ENCODE measurements around the gene LRMDA. TPM values are rescaled to one million over a fixed set of nuclear protein-coding genes. Genes with fewer than 3 reads are reported as not detected.

The LRMDA gene
- polyA plus RNA-seq, 3 donors = 39.8 to 59.6 (median 56.4) TPM

GRCh38 chr10:75528392-75528791 is 97.0 kb downstream of the LRMDA start:
- peaks cover 68% of the 10 kb centered on the region for H3K79me2 ChIP-seq (ENCODE audit: insufficient read depth, low read length)
- no peaks in the 10 kb centered on the region for H3K9me3 ChIP-seq (replicated peaks in 1 of 2; ENCODE audit: control insufficient read depth in 1 of 2, insufficient read depth in 1 of 2, low read length in 2 of 2)
- H3K27ac Mint-ChIP-seq = peak overlapping the region; percentile 70 to 92 (median 85)
- H3K4me3 ChIP-seq (replicated peaks in 1 of 3; ENCODE audit: low read depth in 2 of 3, low read length in 3 of 3) = peak overlapping the region in 1 of 3 experiments; percentile 47
- peaks cover 53% of the 10 kb centered on the region for H3K4me1 Mint-ChIP-seq
- 0% methylated on average over 1 of the region's 2 CpGs for WGBS (ENCODE audit: insufficient coverage)
- peak overlapping the region; percentile 52 for H3K4me2 ChIP-seq (replicated peaks; ENCODE audit: extremely low read depth, low read length, poor library complexity, severe bottlenecking)
- DNase-seq = peak; percentile 74 to 93 (median 90)
- peaks cover 0 to 5% (median 0%) of the 10 kb centered on the region in 7 donors for H3K9me3 Mint-ChIP-seq
- H2AFZ ChIP-seq (ENCODE audit: insufficient read depth, low read depth, low read length, poor library complexity, severe bottlenecking) = no peak overlapping the region
- no peak for TF ChIP-seq CTCF (IDR thresholded peaks at IDR 0.05)
- peak overlapping the region in 1 of 2 donors; percentile 52 for H3K27ac ChIP-seq (ENCODE audit: low read depth in 1 of 2, low read length in 2 of 2)
- peaks cover 49 to 52% of the 10 kb centered on the region in 2 donors for H3K4me1 ChIP-seq (ENCODE audit: control insufficient read depth in 1 of 2, insufficient read depth in 2 of 2, low read length in 2 of 2)
- no peaks in the 10 kb centered on the region for H3K36me3 ChIP-seq (replicated peaks in 1 of 2; ENCODE audit: control insufficient read depth in 1 of 2, insufficient read depth in 2 of 2, low read length in 2 of 2)
- H3K36me3 Mint-ChIP-seq = peaks cover 14 to 17% of the 10 kb centered on the region in 2 donors
- intact Hi-C loops (cut with micrococcal nuclease) = loop anchor here in 1 of 2 donors (5.0 to 10.0 kb wide), 2 partner anchors 64 to 126 kb away; partner anchors contain the start of gene ZNF503
- peaks cover 0 to 2% (median 0%) of the 10 kb centered on the region in 3 donors for H3K27me3 Mint-ChIP-seq (ENCODE audit: low read depth in 3 of 3)
- no peaks in the 10 kb centered on the region for H3K27me3 ChIP-seq (ENCODE audit: control insufficient read depth in 2 of 2, insufficient read depth in 2 of 2, low read length in 2 of 2)
- H3K9ac ChIP-seq (ENCODE audit: insufficient read depth, low read length, poor library complexity, severe bottlenecking) = no peak overlapping the region
- H3K4me3 Mint-ChIP-seq = peak overlapping the region in 1 of 2 donors; percentile 78
- peaks cover 8% of the 10 kb centered on the region for H4K20me1 ChIP-seq (ENCODE audit: insufficient read depth, low read length)

- intact Hi-C loops (cut with micrococcal nuclease) = loop anchor here in 1 of 2 donors (10.0 kb wide), 1 partner anchor 125 kb away; the partner anchor contains the start of gene ZNF503
- Mint-ChIP-seq H3K9me3 (peaks cover 0 to 5% (median 0%) of the 10 kb centered on the region in 7 donors), H3K4me1 (peaks cover 50% of the 10 kb centered on the region), H3K27me3 (ENCODE audit: low read depth in 3 of 3) (peaks cover 0 to 4% (median 0%) of the 10 kb centered on the region in 3 donors), H3K4me3 (no peak overlapping the region), H3K36me3 (peaks cover 14 to 20% of the 10 kb centered on the region in 2 donors), H3K27ac (peak overlapping the region in 2 of 7 donors; percentile 33 to 83)
- Histone ChIP-seq H3K79me2 (ENCODE audit: insufficient read depth, low read length) (peaks cover 58% of the 10 kb centered on the region), H3K4me2 (replicated peaks; ENCODE audit: extremely low read depth, low read length, poor library complexity, severe bottlenecking) (no peak overlapping the region), H3K27ac (ENCODE audit: low read depth in 1 of 2, low read length in 2 of 2) (no peak overlapping the region), H3K36me3 (replicated peaks in 1 of 2; ENCODE audit: control insufficient read depth in 1 of 2, insufficient read depth in 2 of 2, low read length in 2 of 2) (no peaks in the 10 kb centered on the region), H3K4me1 (ENCODE audit: control insufficient read depth in 1 of 2, insufficient read depth in 2 of 2, low read length in 2 of 2) (peaks cover 49 to 50% of the 10 kb centered on the region in 2 donors), H2AFZ (ENCODE audit: insufficient read depth, low read depth, low read length, poor library complexity, severe bottlenecking) (no peak overlapping the region), H3K27me3 (ENCODE audit: control insufficient read depth in 2 of 2, insufficient read depth in 2 of 2, low read length in 2 of 2) (no peaks in the 10 kb centered on the region), H3K4me3 (replicated peaks in 1 of 3; ENCODE audit: low read depth in 2 of 3, low read length in 3 of 3) (no peak overlapping the region), H4K20me1 (ENCODE audit: insufficient read depth, low read length) (peaks cover 3% of the 10 kb centered on the region), H3K9ac (ENCODE audit: insufficient read depth, low read length, poor library complexity, severe bottlenecking) (no peak overlapping the region), H3K9me3 (replicated peaks in 1 of 2; ENCODE audit: control insufficient read depth in 1 of 2, insufficient read depth in 1 of 2, low read length in 2 of 2) (no peaks in the 10 kb centered on the region)
- no peak for TF ChIP-seq CTCF (IDR thresholded peaks at IDR 0.05)
- WGBS (ENCODE audit: insufficient coverage) = 100% methylated on average over 1 of the region's 3 CpGs
- peak; percentile 16 to 76 (median 28) for DNase-seq
Measured at GRCh38 chr10:75530299-75530698, 98.9 kb downstream of the LRMDA start.

Data from CD14-positive monocyte (primary cell).